HG02798 (cell line): ENCODE measurements around the gene TRIM36.
A peak's percentile ranks its signal among the peaks of the same experiment; 100 is the strongest.

Source experiments
- ATAC-seq: cut with Tn5 transposase; IDR thresholded peaks from one replicate; pipeline ENCODE4 v1.9.1; 2021; ENCODE audit warnings: mild to moderate bottlenecking; ENCODE audit not compliant: unreplicated experiment, poor library complexity

The TRIM36 gene

DNA sequence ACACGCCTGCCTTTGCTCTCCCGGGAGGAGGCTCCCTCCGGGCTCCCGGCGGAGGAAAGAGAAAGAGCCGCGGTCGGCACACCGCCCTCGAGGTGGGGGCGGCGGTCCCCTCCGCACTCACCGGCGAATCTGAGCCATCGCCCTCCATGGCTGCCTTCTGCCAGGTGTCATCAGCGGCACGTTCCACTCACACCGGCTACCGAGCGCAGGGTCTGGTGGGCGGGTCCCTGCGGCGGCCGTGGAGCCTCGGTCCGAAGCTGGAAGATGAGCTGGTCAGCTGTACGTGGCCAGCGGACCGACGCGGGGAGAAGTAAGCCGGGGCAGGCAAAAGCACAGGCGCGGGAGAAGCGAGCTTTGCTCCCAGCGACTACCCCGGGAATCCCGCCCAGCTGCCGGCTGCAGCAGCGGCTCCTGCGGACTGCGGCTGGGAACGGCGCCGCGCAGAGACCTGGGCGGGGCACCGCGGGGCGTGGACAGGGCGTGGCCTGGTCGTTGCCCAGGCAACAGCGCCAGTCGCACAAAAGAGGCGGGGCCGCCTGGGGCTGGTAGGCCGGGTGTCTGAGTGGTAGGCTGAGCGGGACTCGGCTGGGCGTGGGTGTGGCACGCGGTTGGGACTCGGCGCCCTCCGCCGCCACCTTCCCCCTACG is at the start of gene TRIM36:
TRIM36 (minus strand) TSS at position 422 of the 647 bp plus-strand sequence; CDS start at position 148, 274 bp downstream.
- peak; percentile 99 for ATAC-seq

- no peak for ATAC-seq
These were observed 44.8 kb upstream of the TRIM36 start for GRCh38 chr5:115214541-115214940.

DNA sequence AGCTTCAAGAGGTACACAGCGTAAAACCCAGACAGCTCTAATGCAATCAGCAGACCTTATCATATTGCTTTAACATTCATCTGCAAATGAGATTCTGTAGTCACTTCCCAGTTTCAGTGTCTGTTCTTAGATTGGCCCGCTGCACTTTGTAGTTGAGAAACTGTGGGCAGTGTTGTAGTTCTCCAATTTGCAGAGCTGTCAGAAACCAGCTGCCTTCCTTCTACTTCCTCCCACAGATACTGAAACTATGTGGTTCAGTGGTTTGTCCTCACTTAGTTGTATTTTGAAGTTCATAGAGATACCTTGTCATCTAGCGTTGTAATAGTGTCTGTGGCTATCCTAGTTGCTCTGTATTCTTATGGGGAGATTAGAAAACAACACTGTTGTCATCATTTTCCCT is 39.6 kb upstream of the TRIM36 start:
- ATAC-seq, result peak; percentile 100

GRCh38 chr5:115202952-115203351 is 33.2 kb upstream of the TRIM36 start:
- ATAC-seq, result no peak

- no peak for ATAC-seq
These were observed 26.5 kb upstream of the TRIM36 start for GRCh38 chr5:115196161-115196560.

DNA sequence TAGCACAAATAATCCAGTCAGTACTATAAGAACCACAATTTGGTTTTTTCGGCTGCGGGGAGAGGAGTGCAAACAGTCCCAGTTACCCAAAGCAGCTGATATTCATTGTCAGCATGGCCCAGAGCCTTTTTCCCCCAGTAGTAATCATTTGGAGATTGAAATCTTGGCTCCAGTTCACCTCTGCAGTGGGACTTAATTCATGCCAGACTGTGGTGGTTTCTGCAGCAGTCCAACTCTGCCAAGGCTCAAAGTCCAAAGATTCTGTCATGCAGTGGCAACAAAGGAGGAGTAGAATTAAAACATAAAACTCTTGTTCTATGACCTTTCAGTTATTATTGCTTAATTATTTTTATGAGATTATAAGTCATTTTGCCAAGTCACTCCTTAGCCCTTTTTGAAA is 25.0 kb upstream of the TRIM36 start:
- ATAC-seq, result no peak

GRCh38 chr5:115193295-115193694 is 23.6 kb upstream of the TRIM36 start:
- ATAC-seq, result no peak

DNA sequence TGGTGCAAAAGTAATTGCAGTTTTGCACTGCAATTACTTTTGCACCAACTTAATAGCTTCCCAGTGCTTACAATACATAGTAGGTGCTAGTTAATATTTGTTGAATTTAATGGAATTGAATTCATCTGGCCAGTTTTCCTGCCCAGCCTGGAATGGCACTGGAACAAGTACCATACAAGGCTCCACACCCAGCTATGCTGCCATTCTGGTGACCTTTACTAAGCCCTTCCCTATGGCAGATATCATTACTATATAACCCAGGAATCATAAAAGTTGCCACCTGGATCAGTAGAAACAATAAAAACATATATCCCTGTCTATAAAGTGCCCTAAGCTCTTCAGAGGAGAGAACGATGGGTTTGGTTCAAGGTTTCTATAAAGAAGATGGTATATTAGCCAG is 22.4 kb upstream of the TRIM36 start:
- no peak for ATAC-seq

- no peak for ATAC-seq
These were observed 21.8 kb upstream of the TRIM36 start for GRCh38 chr5:115191474-115192031.

DNA sequence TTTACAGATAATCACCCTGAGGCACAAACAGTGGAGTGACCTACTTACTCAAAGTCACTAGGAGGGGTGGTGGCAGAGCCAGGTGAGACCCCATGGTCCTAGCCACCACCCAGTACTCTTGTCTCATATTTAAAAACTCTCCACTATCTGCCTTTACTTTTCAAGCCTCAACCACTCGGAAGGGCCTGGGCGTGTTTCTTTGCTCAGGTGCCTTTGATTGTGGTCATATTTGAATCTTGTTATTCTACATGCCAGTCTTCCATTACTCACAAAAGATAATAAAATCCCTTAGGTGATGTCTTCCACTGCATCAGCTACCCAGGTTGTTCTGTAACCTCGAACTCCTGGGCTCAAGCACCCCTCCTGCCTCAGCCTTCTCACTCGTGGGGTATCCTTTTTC is 20.7 kb upstream of the TRIM36 start:
- no peak for ATAC-seq

DNA sequence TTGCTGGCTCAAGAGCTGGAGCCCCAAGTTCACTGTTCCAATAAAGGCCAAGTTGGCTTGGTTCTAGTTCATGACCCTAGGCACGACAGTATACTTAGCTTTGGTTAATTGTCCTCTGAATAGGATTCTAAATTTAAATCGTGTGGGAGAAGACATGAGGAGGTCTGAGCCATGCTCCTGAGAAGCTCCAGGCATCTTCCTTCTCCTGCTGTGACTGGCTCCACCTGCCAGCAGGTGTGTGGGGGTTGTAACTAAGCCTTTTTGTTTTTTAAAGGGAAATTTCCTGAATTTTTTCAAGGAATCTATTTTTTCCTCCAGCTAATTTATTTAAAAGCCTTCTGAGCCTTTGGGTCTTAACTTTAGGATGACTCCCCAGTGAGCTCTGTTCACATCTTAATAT is 20.2 kb upstream of the TRIM36 start:
- ATAC-seq, result no peak

DNA sequence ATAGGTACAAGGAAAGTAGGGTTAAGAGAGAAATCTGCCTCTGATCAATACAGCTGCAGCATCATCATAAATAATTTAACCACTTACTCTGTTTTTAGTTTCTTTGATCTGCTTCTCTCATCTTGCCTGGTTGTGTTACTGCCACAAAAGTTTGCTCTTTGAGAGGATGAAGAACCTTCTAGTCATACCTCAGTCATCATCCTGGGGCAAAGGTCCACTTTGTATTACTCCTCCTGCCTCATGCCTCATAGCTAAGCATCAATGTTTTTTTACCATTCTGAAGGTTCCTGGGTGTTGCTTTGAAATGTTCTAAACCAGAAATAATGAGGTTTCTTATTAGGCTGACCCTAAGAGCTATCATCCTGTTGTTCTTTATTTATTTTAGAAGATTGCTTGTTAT is 17.1 kb upstream of the TRIM36 start:
- no peak for ATAC-seq

DNA sequence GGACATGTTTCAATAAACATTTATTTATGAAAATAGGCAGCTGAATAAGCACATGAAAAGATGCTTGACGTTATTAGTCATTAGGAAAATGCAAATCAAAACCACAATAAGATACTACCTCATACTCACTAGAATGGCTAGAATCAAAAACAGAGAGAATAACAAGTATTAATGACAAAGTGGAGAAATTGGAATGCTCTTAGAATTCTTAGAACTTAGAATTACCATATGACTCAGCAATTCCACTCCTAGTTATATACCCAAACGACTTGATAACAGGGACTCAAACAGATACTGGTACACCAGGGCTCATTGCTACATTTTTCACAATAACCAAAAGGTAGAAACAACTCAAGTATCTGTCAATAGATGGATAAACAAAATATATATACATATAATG is 15.1 kb upstream of the TRIM36 start:
- no peak for ATAC-seq

DNA sequence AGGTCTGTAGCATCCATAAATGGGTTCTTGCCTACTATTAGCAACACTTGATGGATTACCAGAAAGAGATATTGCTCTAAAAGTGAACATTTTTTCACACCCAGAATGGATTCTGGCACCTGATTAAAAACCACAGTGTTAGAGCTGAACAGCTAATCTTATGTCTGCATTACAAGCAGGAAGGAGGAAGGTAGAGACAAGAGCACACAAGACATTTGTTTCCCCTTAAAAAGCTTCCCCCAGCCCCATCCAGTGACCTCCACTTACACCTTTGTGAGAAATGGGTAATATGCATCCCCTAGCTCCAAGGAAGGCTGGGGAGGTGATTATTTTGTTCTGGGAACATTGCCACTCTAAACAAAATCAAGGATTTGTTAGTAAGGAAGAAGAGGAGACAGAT is 12.0 kb upstream of the TRIM36 start:
- no peak for ATAC-seq

DNA sequence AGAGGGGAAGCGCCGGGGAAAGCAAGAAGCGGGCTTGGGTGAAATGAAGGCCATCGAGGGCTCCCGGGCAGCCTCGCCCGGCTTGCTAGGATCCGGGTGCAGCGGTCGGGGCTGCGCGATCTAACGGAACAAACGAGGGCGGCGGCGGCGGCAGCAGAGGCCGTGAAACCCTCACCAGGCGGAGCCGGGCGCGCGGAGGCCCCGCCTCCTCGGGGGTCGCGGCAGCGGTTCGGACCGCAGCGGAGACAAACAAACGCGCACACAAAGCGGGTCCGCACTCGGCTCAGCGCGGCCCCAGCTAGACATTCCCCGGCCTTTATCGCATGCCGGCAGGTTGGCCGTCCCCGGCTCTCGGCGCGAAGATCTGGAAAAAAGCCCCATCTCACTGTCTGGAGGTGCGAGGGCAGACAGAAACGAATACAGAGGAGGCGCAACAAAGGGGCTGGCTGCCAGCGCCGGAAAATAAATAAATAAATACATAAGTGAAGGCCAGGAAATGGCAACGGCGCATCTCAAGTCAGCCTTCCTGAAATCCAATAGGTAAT is 10.5 kb upstream of the TRIM36 start:
- ATAC-seq, result peak; percentile 75

GRCh38 chr5:115179394-115180164 is 9.9 kb upstream of the TRIM36 start:
- ATAC-seq, result peak; percentile 29

- no peak for ATAC-seq
These were observed 9.3 kb upstream of the TRIM36 start for GRCh38 chr5:115179030-115179393.

GRCh38 chr5:115170929-115171510 is 1.3 kb upstream of the TRIM36 start:
- ATAC-seq, result no peak

DNA sequence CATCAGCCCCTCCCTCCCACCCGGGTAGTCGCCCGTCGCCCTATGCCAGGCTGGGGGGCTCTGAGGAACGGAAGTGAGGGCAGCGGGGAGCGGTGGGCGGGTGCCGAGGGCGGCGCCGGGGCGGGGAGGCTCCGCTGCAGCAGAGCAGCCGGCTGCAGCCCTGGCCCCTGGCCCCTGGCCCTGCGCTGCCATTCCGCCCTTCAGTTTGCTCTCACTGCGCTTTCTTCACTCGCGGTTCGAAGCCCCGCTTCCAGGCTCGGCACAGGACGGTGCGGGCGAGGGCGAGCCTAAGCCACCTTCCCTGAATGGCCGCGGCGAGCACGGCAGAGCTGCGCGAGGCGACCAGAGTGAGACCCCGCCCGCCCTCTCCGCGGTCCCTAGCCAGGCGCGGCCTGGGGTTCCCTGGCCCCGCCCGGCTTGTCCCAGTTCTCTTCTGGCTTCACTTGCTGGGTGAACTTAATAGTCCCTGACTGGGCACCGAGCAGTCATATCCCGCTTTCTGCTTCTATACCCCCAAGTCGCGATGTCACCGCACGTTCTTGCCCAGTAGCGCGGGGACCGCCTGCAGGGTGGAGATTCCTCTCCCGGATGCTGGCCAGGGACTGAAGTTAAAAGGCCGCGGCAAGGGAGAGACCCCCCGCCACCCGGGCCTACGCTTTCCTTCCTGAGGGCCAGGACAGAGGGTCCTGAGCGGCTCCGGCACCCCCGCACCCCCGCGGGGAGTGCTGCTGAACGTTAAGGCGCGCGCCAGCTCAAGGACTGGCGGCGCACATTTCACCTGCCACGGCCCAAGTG is 623 bp upstream of the TRIM36 start:
- peak; percentile 56 for ATAC-seq

DNA sequence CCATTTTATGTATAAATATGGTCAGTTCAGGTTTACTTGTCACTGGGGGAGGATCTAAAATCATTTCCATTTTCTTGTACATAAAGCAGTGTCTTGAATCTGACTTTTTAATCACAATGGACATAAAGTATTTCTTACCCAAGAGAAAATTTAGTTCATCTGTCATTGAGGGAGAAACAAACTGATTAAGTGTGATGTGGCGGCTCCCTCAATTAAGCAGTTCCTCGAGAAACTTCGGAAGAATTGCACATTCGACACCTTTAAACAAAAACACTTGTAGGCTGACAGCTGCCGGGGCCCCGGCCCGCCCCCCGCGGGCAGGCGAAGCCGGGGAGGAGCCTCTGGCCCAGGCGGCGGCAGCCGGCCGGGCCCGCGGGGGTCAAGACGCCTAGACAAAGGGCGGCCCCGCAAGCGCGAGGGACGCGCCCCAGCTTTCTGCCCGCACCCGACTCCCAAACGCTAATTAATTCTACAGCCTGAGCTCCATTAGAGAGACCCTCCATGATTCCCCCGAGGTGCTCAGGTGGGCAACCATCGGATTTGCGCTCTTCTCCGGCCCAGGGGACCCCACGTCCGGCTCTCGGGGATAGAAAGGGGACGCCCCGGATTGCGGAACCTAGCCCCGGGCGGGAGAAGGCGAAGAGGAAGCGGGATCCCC is 750 bp downstream of the TRIM36 start:
- ATAC-seq, result no peak
